IMR-90 (cell line): ENCODE measurements around the gene USP43. TPM values are rescaled to one million over a fixed set of nuclear protein-coding genes. Genes with fewer than 3 reads are reported as not detected.
A peak's percentile ranks its signal among the peaks of the same experiment; 100 is the strongest.

Source experiments
- ATAC-seq: fragments of 200-7000 bp; cut with Tn5 transposase; 2 replicates; pipeline ENCODE4 v1.9.1; 2020; ENCODE audit warnings: low read depth, mild to moderate bottlenecking, moderate library complexity
- Bru-seq: library from RNA; stranded (reverse); fragments of 400-500 nt; gene quantifications from one replicate; lab custom pipeline; 2021; lab: Mats Ljungman, UMichigan
- BruChase-seq, 2 experiments: library from RNA; stranded (reverse); fragments of 400-500 nt; gene quantifications; one replicate each; lab custom pipeline; 2021; lab: Mats Ljungman, UMichigan
- BruUV-seq: library from RNA; stranded (reverse); fragments of 400-500 nt; replicated peaks from 2 replicates; lab custom pipeline; 2021; lab: Mats Ljungman, UMichigan
- CTCF ChIA-PET: fragments of 300-600 bp; formaldehyde crosslinking; extraction: SDS; loops from one replicate; lab custom pipeline; 2021; ENCODE audit warnings: antibody characterized with exemption; lab: Yijun Ruan, JAX
- POLR2A ChIA-PET: fragments of 300-600 bp; sonication (Branson Sonifier 250); formaldehyde crosslinking; loops from one replicate; lab custom pipeline; 2022; ENCODE audit warnings: antibody characterized with exemption; ENCODE audit not compliant: unreplicated experiment; lab: Charles Lee
- DNase-seq: peaks from one replicate; pipeline ENCODE4 v3.0.0; 2013
- H2AFZ ChIP-seq: replicated peaks from 2 replicates; pipeline ENCODE3; 2013; ENCODE audit warnings: low read length, mild to moderate bottlenecking; ENCODE audit not compliant: poor library complexity
- H2AK5ac ChIP-seq: 2 replicates; pipeline ENCODE4 v1.6.1; 2013; ENCODE audit warnings: low read depth, low read length, inconsistent platforms
- H2AK9ac ChIP-seq: replicated peaks from 2 replicates; pipeline ENCODE3; 2013; ENCODE audit warnings: mild to moderate bottlenecking, low read depth, low read length, moderate library complexity; ENCODE audit not compliant: poor library complexity
- H2BK120ac ChIP-seq: 2 replicates; pipeline ENCODE4 v1.6.1; 2013; ENCODE audit warnings: low read depth, low read length, inconsistent platforms
- H2BK15ac ChIP-seq: 3 replicates; pipeline ENCODE4 v1.6.1; 2013; ENCODE audit warnings: low read depth, low read length, inconsistent platforms
- H2BK20ac ChIP-seq: 2 replicates; pipeline ENCODE4 v1.6.1; 2013; ENCODE audit warnings: low read depth, mild to moderate bottlenecking, inconsistent platforms, low read length, moderate library complexity
- H2BK5ac ChIP-seq: 2 replicates; pipeline ENCODE4 v1.6.1; 2013; ENCODE audit warnings: mild to moderate bottlenecking, low read depth, low read length, inconsistent platforms; ENCODE audit not compliant: poor library complexity, severe bottlenecking
- H3K14ac ChIP-seq: replicated peaks from 2 replicates; pipeline ENCODE4 v1.6.1; 2013; ENCODE audit warnings: low read depth, low read length, inconsistent platforms
- H3K18ac ChIP-seq: 2 replicates; pipeline ENCODE4 v1.6.1; 2013; ENCODE audit warnings: low read depth, low read length, control low read depth
- H3K23ac ChIP-seq: 2 replicates; pipeline ENCODE4 v1.6.1; 2013; ENCODE audit warnings: low read depth, low read length, inconsistent platforms
- H3K27ac ChIP-seq: 2 replicates; pipeline ENCODE4 v1.5.1; 2013; ENCODE audit warnings: mild to moderate bottlenecking, control low read depth, low read length; ENCODE audit not compliant: insufficient read depth
- H3K27me3 ChIP-seq: 2 replicates; pipeline ENCODE4 v1.6.1; 2013; ENCODE audit warnings: low read length; ENCODE audit not compliant: control insufficient read depth, insufficient read depth
- H3K36me3 ChIP-seq: 2 replicates; pipeline ENCODE4 v1.6.1; 2013; ENCODE audit warnings: low read length, mixed read lengths; ENCODE audit not compliant: control insufficient read depth, insufficient read depth
- H3K4ac ChIP-seq: 2 replicates; pipeline ENCODE4 v1.6.1; 2013; ENCODE audit warnings: low read depth, low read length, inconsistent platforms
- H3K4me1 ChIP-seq: 2 replicates; pipeline ENCODE4 v1.6.1; 2013; ENCODE audit warnings: low read length, mixed read lengths; ENCODE audit not compliant: control insufficient read depth, insufficient read depth
- H3K4me2 ChIP-seq: 2 replicates; pipeline ENCODE4 v1.6.1; 2013; ENCODE audit warnings: low read depth, mild to moderate bottlenecking, control low read depth, low read length, moderate library complexity
- H3K4me3 ChIP-seq: 2 replicates; pipeline ENCODE4 v1.5.1; 2013; ENCODE audit warnings: low read depth, mild to moderate bottlenecking, control low read depth, low read length, moderate library complexity; ENCODE audit not compliant: insufficient read depth
- H3K56ac ChIP-seq: 2 replicates; pipeline ENCODE4 v1.6.1; 2013; ENCODE audit warnings: low read length, inconsistent platforms; ENCODE audit not compliant: insufficient read depth; ENCODE audit errors: extremely low read depth
- H3K79me1 ChIP-seq, 2 experiments: 2 replicates each; pipeline ENCODE4 v1.6.1; 2013; ENCODE audit warnings: low read length in 2 of 2, inconsistent platforms in 1 of 2, low read depth in 1 of 2
- H3K9ac ChIP-seq: 2 replicates; pipeline ENCODE4 v1.6.1; 2013; ENCODE audit warnings: low read depth, low read length, control low read depth
- H3K9me1 ChIP-seq: 2 replicates; pipeline ENCODE4 v1.6.1; 2013; ENCODE audit warnings: low read length, inconsistent platforms; ENCODE audit not compliant: insufficient read depth
- H3K9me3 ChIP-seq: 2 replicates; pipeline ENCODE4 v1.6.1; 2013; ENCODE audit warnings: low read length; ENCODE audit not compliant: control insufficient read depth, insufficient read depth
- H4K20me1 ChIP-seq: 2 replicates; pipeline ENCODE4 v1.6.1; 2013; ENCODE audit warnings: low read length, inconsistent platforms; ENCODE audit not compliant: insufficient read depth
- H4K5ac ChIP-seq: 2 replicates; pipeline ENCODE4 v1.6.1; 2013; ENCODE audit warnings: mild to moderate bottlenecking, low read depth, low read length, control low read depth
- H4K8ac ChIP-seq, 2 experiments: 2 replicates each; pipeline ENCODE4 v1.6.1; 2013; ENCODE audit warnings: low read depth in 2 of 2, low read length in 2 of 2, control low read depth in 1 of 2, inconsistent platforms in 1 of 2
- H4K91ac ChIP-seq: 2 replicates; pipeline ENCODE4 v1.6.1; 2013; ENCODE audit warnings: low read depth, low read length, inconsistent platforms; ENCODE audit not compliant: insufficient read depth
- CHD1 ChIP-seq: IDR thresholded peaks from 2 replicates; pipeline ENCODE4 v1.6.1; 2012; ENCODE audit warnings: low read depth, low read length, improper control_type of control experiment
- CTCF ChIP-seq: conservative IDR thresholded peaks from 2 replicates; pipeline ENCODE4 v1.5.1; 2012; ENCODE audit warnings: mild to moderate bottlenecking, low read depth, low read length, improper control_type of control experiment
- FOS ChIP-seq: fragments of 150-350 bp; IDR thresholded peaks from 2 replicates; pipeline ENCODE4 v1.6.1; 2016; ENCODE audit warnings: low read depth, low read length
- MXI1 ChIP-seq: IDR thresholded peaks from 2 replicates; pipeline ENCODE4 v1.6.1; 2012; ENCODE audit warnings: low read depth, mild to moderate bottlenecking, low read length, moderate library complexity, borderline replicate concordance
- NFE2L2 ChIP-seq: fragments of 150-350 bp; IDR thresholded peaks from 2 replicates; pipeline ENCODE4 v1.6.1; 2016; ENCODE audit warnings: low read depth, mild to moderate bottlenecking, low read length
- RAD21 ChIP-seq: IDR thresholded peaks from 2 replicates; pipeline ENCODE4 v1.6.1; 2012; ENCODE audit warnings: low read length, improper control_type of control experiment
- RCOR1 ChIP-seq: IDR thresholded peaks from 2 replicates; pipeline ENCODE4 v1.6.1; 2012; ENCODE audit warnings: mild to moderate bottlenecking, low read length, improper control_type of control experiment; ENCODE audit not compliant: insufficient replicate concordance
- RFX5 ChIP-seq: IDR thresholded peaks from 2 replicates; pipeline ENCODE4 v1.8.0; 2012; ENCODE audit warnings: low read depth, mild to moderate bottlenecking, low read length, moderate library complexity
- WGBS, 2 experiments: methylation state at CpG; one replicate each; pipeline versions ENCODE4 v1.1.5 to v1.1.7; 2013; ENCODE audit warnings: missing lambda C conversion rate in 2 of 2; ENCODE audit not compliant: insufficient read length in 1 of 2; ENCODE audit errors: extremely low coverage in 2 of 2; 5-methylcytosine and 5-hydroxymethylcytosine counted together
- dilution Hi-C: fragments of 300-500 bp; cut with HindIII; formaldehyde crosslinking; loops from one replicate; pipeline ENCODE4 v1.14.3; 2018; ENCODE audit warnings: low sequenced_read_pairs; ENCODE audit not compliant: unreplicated experiment
- in situ Hi-C: fragments of 300-500 bp; cut with MboI; formaldehyde crosslinking; loops from 3 replicates; pipeline ENCODE4 v1.14.3; 2019; ENCODE audit warnings: low sequenced_read_pairs, inconsistent platforms, mixed read lengths
- intact Hi-C: fragments of 100-400 bp; cut with micrococcal nuclease; formaldehyde crosslinking; loops from 2 replicates; pipeline ENCODE4 v1.10.0; 2022
- long read RNA-seq: library from polyadenylated mRNA; unstranded; transcript quantifications from one replicate; pipeline ENCODE4 v2.0.0, GENCODE V29; 2021; ENCODE audit not compliant: unreplicated experiment
- polyA plus RNA-seq, 3 experiments: library from polyadenylated mRNA; depleted of rRNA; stranded (reverse); fragments of >200 nt; gene quantifications; 2 replicates each; pipeline ENCODE4 v1.2.3, GENCODE V29; 2012; ENCODE audit warnings: low replicate concordance in 1 of 3
- total RNA-seq: library from RNA; depleted of rRNA; stranded (reverse); fragments of >200 nt; gene quantifications from 2 replicates; pipeline ENCODE4 v1.2.3, GENCODE V29; 2012; rRNA removed

USP43 gene
- not detected in 2 replicates for total RNA-seq
- not detected in 2 replicates for polyA plus RNA-seq (2012; rRNA removed)
- polyA plus RNA-seq (2012; cell fraction: cytosol; rRNA removed), result not detected in 2 replicates
- 0.05 and 0.06 TPM in 2 replicates for polyA plus RNA-seq (2012; cell fraction: nucleus; rRNA removed; ENCODE audit: low replicate concordance)
- percentile 11 among the genes with signal in this experiment for Bru-seq, nascent RNA
- percentile 16 among the genes with signal in this experiment for BruChase-seq, experiment 1, labeled RNA remaining after a 6-hour chase
- BruChase-seq, experiment 2, labeled RNA remaining after a 2-hour chase, result percentile 11 among the genes with signal in this experiment
- long read RNA-seq, result 0 reads

GRCh38 chr17:9644910-9645751 is at the start of gene USP43:
Gene USP43 (plus strand): TSS chr17:9645517. CDS start chr17:9645633, 116 bp downstream.
- no peak within 1 kb of the TSS for H3K18ac ChIP-seq
- TF ChIP-seq RAD21 (no peak), RCOR1 (no peak), NFE2L2 (no peak), CHD1 (no peak), MXI1 (no peak), FOS (no peak), RFX5 (no peak), CTCF (no peak)
- no peak within 1 kb of the TSS for H2BK20ac ChIP-seq
- no peaks in the 10 kb centered on the region for H4K20me1 ChIP-seq
- H3K9me3 ChIP-seq, result no peaks in the 10 kb centered on the region
- no peak within 1 kb of the TSS for H2BK5ac ChIP-seq
- H3K4me3 ChIP-seq, result no peak within 1 kb of the TSS; the same call in 1 of the 2 replicates
- no peak within 1 kb of the TSS for H3K9ac ChIP-seq
- H3K14ac ChIP-seq, result no peak within 1 kb of the TSS
- H2BK15ac ChIP-seq, result no peak within 1 kb of the TSS
- H3K4ac ChIP-seq, result no peak within 1 kb of the TSS
- H3K27me3 ChIP-seq, result peaks cover 10% of the 10 kb centered on the region; the same call in 1 of the 2 replicates
- no peak within 1 kb of the TSS for H3K56ac ChIP-seq
- H4K5ac ChIP-seq, result no peak within 1 kb of the TSS
- H3K27ac ChIP-seq, result no peak within 1 kb of the TSS
- 1% methylated on average over 43 of the region's 72 CpGs; no CpG with 5 or more reads in 1 of the 2 experiments for WGBS, 2 experiments
- H2AK9ac ChIP-seq, result no peak within 1 kb of the TSS
- ChIA-PET CTCF (no interaction called here), POLR2A (interaction anchor here (0.6 kb wide), 1 partner anchor 1132 kb away, joined by 5 read pairs; no protein-coding TSS in a partner anchor)
- H3K9me1 ChIP-seq, result no peaks in the 10 kb centered on the region
- in situ Hi-C loops (no loop called here), intact Hi-C loops (no loop called here), dilution Hi-C loops (no loop called here)
- no peak within 1 kb of the TSS for H4K91ac ChIP-seq
- no peak within 1 kb of the TSS for H4K8ac ChIP-seq
- no peaks in the 10 kb centered on the region for H3K79me1 ChIP-seq
- ATAC-seq (peak; percentile 49), DNase-seq (no peak)
- H3K4me2 ChIP-seq, result peak within 1 kb of the TSS; percentile 58; the same call in 1 of the 2 replicates
- H2BK120ac ChIP-seq, result no peak within 1 kb of the TSS
- no peaks in the 10 kb centered on the region for H3K36me3 ChIP-seq
- no TSS peak for BruUV-seq
- H3K23ac ChIP-seq, result no peak within 1 kb of the TSS
- peak within 1 kb of the TSS; percentile 78 for H2AFZ ChIP-seq
- no peak within 1 kb of the TSS for H2AK5ac ChIP-seq
- no peaks in the 10 kb centered on the region for H3K4me1 ChIP-seq
